Endothelial cell of umbilical vein (primary cell): ENCODE results near the gene MESP2. TPM values are rescaled to one million over a fixed set of nuclear protein-coding genes. Genes with fewer than 3 reads are reported as not detected.
A peak's percentile ranks its signal among the peaks of the same experiment; 100 is the strongest.

ENCODE experiments used
- BruUV-seq: library from RNA; stranded (reverse); fragments of 400-500 nt; replicated peaks from 2 replicates; lab custom pipeline; 2021; lab: Mats Ljungman, UMichigan
- CTCF ChIA-PET: fragments of 300-600, 350-600 bp; sonication (Branson Sonifier 250); formaldehyde crosslinking; loops from one replicate; lab custom pipeline; 2021; ENCODE audit warnings: antibody characterized with exemption, inconsistent platforms; lab: Charles Lee
- POLR2A ChIA-PET: fragments of 300-600, 350-600 bp; sonication (Branson Sonifier 250); formaldehyde crosslinking; loops from one replicate; lab custom pipeline; 2021; ENCODE audit warnings: antibody characterized with exemption, inconsistent platforms; lab: Charles Lee
- DNase-seq: peaks from one replicate; pipeline ENCODE4 v3.0.0-alpha.2; 2011; ENCODE audit warnings: low read depth, low spot score
- FAIRE-seq: peaks from 2 replicates; lab custom pipeline; 2011; peaks lifted over from hg19 to GRCh38; lab: Jason Lieb, UNC
- H2AFZ ChIP-seq: 2 replicates; pipeline ENCODE4 v1.6.0; 2012; ENCODE audit warnings: low read depth, low read length, control low read depth, inconsistent platforms
- H3K27ac ChIP-seq: 2 replicates; pipeline ENCODE4 v1.5.1; 2011; ENCODE audit warnings: low read depth, mild to moderate bottlenecking, control low read depth, low read length, moderate library complexity; ENCODE audit not compliant: insufficient read depth
- H3K27me3 ChIP-seq, 2 experiments: 2 replicates each; pipeline versions ENCODE4 v1.6.0 to v1.6.1; 2011; ENCODE audit warnings: low read length in 2 of 2, mixed read lengths in 1 of 2; ENCODE audit not compliant: control insufficient read depth in 2 of 2, insufficient read depth in 2 of 2
- H3K36me3 ChIP-seq, 2 experiments: 2 replicates in 1 of 2; 3 replicates in 1 of 2; pipeline ENCODE4 v1.5.1; 2011; ENCODE audit warnings: low read length in 2 of 2, mild to moderate bottlenecking in 1 of 2, moderate library complexity in 1 of 2; ENCODE audit not compliant: control insufficient read depth in 2 of 2, insufficient read depth in 2 of 2; ENCODE audit errors: extremely low read depth in 1 of 2
- H3K4me1 ChIP-seq: 3 replicates; pipeline ENCODE4 v1.5.1; 2011; ENCODE audit warnings: mild to moderate bottlenecking, low read length; ENCODE audit not compliant: control insufficient read depth, insufficient read depth; ENCODE audit errors: extremely low read depth
- H3K4me2 ChIP-seq: 2 replicates; pipeline ENCODE4 v1.6.1; 2011; ENCODE audit warnings: low read length, control low read depth, mixed read lengths; ENCODE audit not compliant: insufficient read depth
- H3K4me3 ChIP-seq, 3 experiments: fragments of 200-600 bp in 1 of 3; sonication (generic), shearing (Covaris generic) in 1 of 3; replicated peaks in 1 of 3; 2 replicates each; pipeline ENCODE4 v1.5.1; 2011 to 2016; ENCODE audit warnings: control low read depth in 3 of 3, low read length in 3 of 3, mild to moderate bottlenecking in 2 of 3, inconsistent platforms in 1 of 3, low read depth in 1 of 3, moderate library complexity in 1 of 3; ENCODE audit not compliant: insufficient read depth in 1 of 3
- H3K79me2 ChIP-seq: 2 replicates; pipeline ENCODE4 v1.6.0; 2012; ENCODE audit warnings: low read length, inconsistent platforms; ENCODE audit not compliant: control insufficient read depth, insufficient read depth
- H3K9ac ChIP-seq: replicated peaks from 2 replicates; pipeline ENCODE3; 2011; ENCODE audit warnings: low read length, control low read depth; ENCODE audit not compliant: insufficient read depth; ENCODE audit errors: extremely low read depth
- H3K9me1 ChIP-seq: replicated peaks from 3 replicates; pipeline ENCODE4 v1.6.0; 2011; ENCODE audit warnings: mild to moderate bottlenecking, low read length; ENCODE audit not compliant: control insufficient read depth, insufficient read depth; ENCODE audit errors: extremely low read depth
- H3K9me3 ChIP-seq: replicated peaks from 2 replicates; pipeline ENCODE4 v1.5.1; 2012; ENCODE audit warnings: low read length, inconsistent platforms; ENCODE audit not compliant: control insufficient read depth, insufficient read depth
- H4K20me1 ChIP-seq: replicated peaks from 2 replicates; pipeline ENCODE3; 2011; ENCODE audit warnings: mild to moderate bottlenecking, low read length; ENCODE audit not compliant: control insufficient read depth, insufficient read depth; ENCODE audit errors: extremely low read depth
- CTCF ChIP-seq, 2 donors: IDR thresholded peaks; 1 replicate in 1 of 2; 2 replicates in 1 of 2; pipeline ENCODE4 v1.5.1; 2011; ENCODE audit warnings: low read length in 2 of 2, mild to moderate bottlenecking in 2 of 2, moderate library complexity in 2 of 2, control low read depth in 1 of 2, inconsistent platforms in 1 of 2, low read depth in 1 of 2; ENCODE audit not compliant: insufficient read depth in 1 of 2; ENCODE audit errors: extremely low read depth in 1 of 2
- EZH2 ChIP-seq: IDR thresholded peaks from 2 replicates; pipeline ENCODE4 v1.6.1; 2012; ENCODE audit warnings: borderline replicate concordance, low read depth, mild to moderate bottlenecking, moderate library complexity, low read length, inconsistent platforms; ENCODE audit not compliant: severe bottlenecking
- FOS ChIP-seq: IDR thresholded peaks from 2 replicates; pipeline ENCODE4 v1.6.1; 2011; ENCODE audit warnings: mild to moderate bottlenecking, low read length, moderate library complexity, borderline replicate concordance; ENCODE audit not compliant: insufficient read depth
- GATA2 ChIP-seq: IDR thresholded peaks from 2 replicates; pipeline ENCODE4 v1.7.0; 2011; ENCODE audit warnings: low read depth, mild to moderate bottlenecking, moderate library complexity, mixed read lengths, low read length; ENCODE audit not compliant: insufficient read length, insufficient read depth
- JUN ChIP-seq: IDR thresholded peaks from 2 replicates; pipeline ENCODE4 v1.6.1; 2011; ENCODE audit warnings: borderline replicate concordance, low read depth; ENCODE audit not compliant: insufficient read length, insufficient read depth
- MAX ChIP-seq: IDR thresholded peaks from 2 replicates; pipeline ENCODE4 v1.6.1; 2011; ENCODE audit not compliant: insufficient read depth, insufficient read length
- MYC ChIP-seq: IDR thresholded peaks from one replicate; pipeline ENCODE4 v1.6.1; 2011; ENCODE audit warnings: mild to moderate bottlenecking, low read depth, low read length
- dilution Hi-C: fragments of 300-500 bp; cut with MboI; formaldehyde crosslinking; loops from one replicate; pipeline ENCODE4 v1.15.0; 2019; ENCODE audit warnings: low sequenced_read_pairs; ENCODE audit not compliant: extremely low pct_ligation_motif_present
- intact Hi-C: fragments of 100-400 bp; cut with micrococcal nuclease; formaldehyde crosslinking; loops from one replicate; pipeline ENCODE4 v1.10.0; 2022
- polyA plus RNA-seq, 4 experiments: library from polyadenylated mRNA; depleted of rRNA in 3 of 4; stranded (reverse) in 3 of 4; unstranded in 1 of 4; fragments of >200 nt; gene quantifications; 2 replicates each; pipeline versions ENCODE4 v1.2.1 to v1.2.3, GENCODE V29; 2011 to 2012; ENCODE audit warnings: missing spikeins in 1 of 4
- total RNA-seq: library from RNA; stranded (reverse); gene quantifications from 2 replicates; pipeline ENCODE4 v1.2.3, GENCODE V29; 2021

MESP2 gene
- total and polyA plus RNA-seq, 2 donors (not counting 3 experiments of a cell fraction or from before 2014, with no cell fraction given) = 0.42 to 0.43 TPM

DNA sequence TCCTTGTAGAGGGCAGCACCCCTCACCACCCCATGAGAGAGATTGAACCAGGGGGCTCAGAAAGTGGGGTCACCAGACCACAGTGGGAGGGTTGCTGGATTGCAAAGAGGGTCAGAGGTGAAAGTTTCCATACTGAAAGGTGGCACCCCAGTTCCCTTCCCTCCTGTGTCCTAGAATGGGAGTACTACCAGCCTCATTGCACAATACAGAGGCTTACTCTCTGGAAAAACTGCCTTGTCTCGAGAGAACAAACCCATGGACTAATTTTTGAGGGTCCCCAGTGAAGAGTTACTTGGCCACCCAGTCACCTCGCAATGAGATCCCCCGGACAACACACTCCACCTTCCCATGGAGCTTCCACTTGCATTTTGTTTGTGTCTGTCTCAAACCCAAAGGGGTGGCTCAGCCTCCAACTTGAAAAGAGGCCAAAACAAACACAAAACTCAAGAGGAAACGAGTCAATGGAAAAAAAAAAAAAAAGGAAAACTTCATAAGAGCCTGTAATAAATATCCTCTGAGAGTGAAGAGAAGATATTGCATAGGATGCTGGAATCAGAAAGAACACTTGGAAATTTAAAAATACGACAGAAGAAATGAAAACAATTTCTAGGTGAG, 18.6 kb downstream of the MESP2 start:
- dilution Hi-C loops (no loop called here), intact Hi-C loops (loop anchor here (2.0 kb wide), 3 partner anchors 18 to 54 kb away; partner anchors contain the start of genes ANPEP and MESP2)
- peaks cover 10 to 47% of the 10 kb centered on the region in 2 experiments for H3K36me3 ChIP-seq
- H3K9me1 ChIP-seq = no peaks in the 10 kb centered on the region
- H3K9ac ChIP-seq = peak overlapping the region; percentile 22
- DNase-seq (peak; percentile 95), FAIRE-seq (peak; percentile 99)
- peaks cover 4% of the 10 kb centered on the region for H3K79me2 ChIP-seq
- TF ChIP-seq FOS = no peak
- no peak for TF ChIP-seq JUN
- TF ChIP-seq GATA2 = no peak
- TF ChIP-seq MAX = no peak
- no peak for TF ChIP-seq MYC
- no peak for TF ChIP-seq CTCF (IDR thresholded peaks at IDR 0.05; ENCODE audit: extremely low read depth in 1 of 2, insufficient read depth in 1 of 2, low read depth in 1 of 2, low read length in 2 of 2)
- TF ChIP-seq EZH2 = no peak
- ChIA-PET CTCF (interaction anchor here (0.7 to 2.1 kb wide), 10 partner anchors 12 to 80 kb away, joined by 3 to 22 read pairs (median 5); no protein-coding TSS in a partner anchor), POLR2A (interaction anchor here (0.6 to 1.5 kb wide), 4 partner anchors 41 to 139 kb away, joined by 3 to 5 read pairs (median 3); no protein-coding TSS in a partner anchor)
- peak overlapping the region; percentile 33 for H3K4me2 ChIP-seq
- H3K4me1 ChIP-seq = peaks cover 19% of the 10 kb centered on the region
- no TSS peak for BruUV-seq
- H4K20me1 ChIP-seq = no peaks in the 10 kb centered on the region
- no peaks in the 10 kb centered on the region for H3K9me3 ChIP-seq
- H3K27me3 ChIP-seq = no peaks in the 10 kb centered on the region
- H3K27ac ChIP-seq = peak overlapping the region; percentile 52
- H2AFZ ChIP-seq = no peak overlapping the region
- no peak overlapping the region for H3K4me3 ChIP-seq
